Activated B cell treated with CpG ODN at 0.5 μM for 24 hours (primary cell): Measurements from ENCODE around the gene OLFM3. TPM values are rescaled to one million over a fixed set of nuclear protein-coding genes. Genes with fewer than 3 reads are reported as not detected.

Source experiments
- ATAC-seq: fragments of 200-7000 bp; cut with Tn5 transposase; one replicate; pipeline ENCODE4 v1.10.0; 2021; ENCODE audit warnings: low read depth, mild to moderate bottlenecking, moderate library complexity
- CTCF ChIA-PET: fragments of 350-600 bp; sonication (Branson Sonifier 250); formaldehyde crosslinking; loops from one replicate; lab custom pipeline; 2021; ENCODE audit warnings: antibody characterized with exemption; lab: Charles Lee
- POLR2A ChIA-PET: fragments of 350-600 bp; sonication (Branson Sonifier 250); formaldehyde crosslinking; loops from one replicate; lab custom pipeline; 2021; ENCODE audit warnings: antibody characterized with exemption; lab: Charles Lee
- DNase-seq: peaks from one replicate; pipeline ENCODE4 v3.0.0; 2022
- H3K27ac Mint-ChIP-seq: one replicate; pipeline ENCODE4 v1.8.0; 2020; ENCODE audit warnings: mixed read lengths
- H3K27me3 Mint-ChIP-seq: one replicate; pipeline ENCODE4 v1.8.0; 2021; ENCODE audit warnings: mixed read lengths
- H3K36me3 Mint-ChIP-seq: one replicate; pipeline ENCODE4 v1.8.0; 2021; ENCODE audit warnings: low read depth, mixed read lengths
- H3K4me1 Mint-ChIP-seq: one replicate; pipeline ENCODE4 v1.8.0; 2021; ENCODE audit warnings: mixed read lengths
- H3K4me3 Mint-ChIP-seq: one replicate; pipeline ENCODE4 v1.8.0; 2020; ENCODE audit warnings: mild to moderate bottlenecking, mixed read lengths
- H3K9me3 Mint-ChIP-seq: one replicate; pipeline ENCODE4 v1.8.0; 2020; ENCODE audit warnings: mixed read lengths
- intact Hi-C: fragments of 100-400 bp; cut with micrococcal nuclease; formaldehyde crosslinking; loops from one replicate; pipeline ENCODE4 v1.15.1; 2024
- total RNA-seq: library from RNA; stranded (reverse); gene quantifications from 2 replicates; pipeline ENCODE4 v1.2.3, GENCODE V29; 2022
- TF ChIP-seq, protein P1 (sequence below): fragments of 200-600 bp; IDR thresholded peaks from one replicate; pipeline ENCODE4 v1.8.0; 2022; ENCODE audit warnings: antibody characterized with exemption, mild to moderate bottlenecking

Gene OLFM3
- total RNA-seq, 1 donor from 2014 or later: not detected

- ChIA-PET CTCF (no interaction called here), POLR2A (no interaction called here)
- TF ChIP-seq, protein P1, sequence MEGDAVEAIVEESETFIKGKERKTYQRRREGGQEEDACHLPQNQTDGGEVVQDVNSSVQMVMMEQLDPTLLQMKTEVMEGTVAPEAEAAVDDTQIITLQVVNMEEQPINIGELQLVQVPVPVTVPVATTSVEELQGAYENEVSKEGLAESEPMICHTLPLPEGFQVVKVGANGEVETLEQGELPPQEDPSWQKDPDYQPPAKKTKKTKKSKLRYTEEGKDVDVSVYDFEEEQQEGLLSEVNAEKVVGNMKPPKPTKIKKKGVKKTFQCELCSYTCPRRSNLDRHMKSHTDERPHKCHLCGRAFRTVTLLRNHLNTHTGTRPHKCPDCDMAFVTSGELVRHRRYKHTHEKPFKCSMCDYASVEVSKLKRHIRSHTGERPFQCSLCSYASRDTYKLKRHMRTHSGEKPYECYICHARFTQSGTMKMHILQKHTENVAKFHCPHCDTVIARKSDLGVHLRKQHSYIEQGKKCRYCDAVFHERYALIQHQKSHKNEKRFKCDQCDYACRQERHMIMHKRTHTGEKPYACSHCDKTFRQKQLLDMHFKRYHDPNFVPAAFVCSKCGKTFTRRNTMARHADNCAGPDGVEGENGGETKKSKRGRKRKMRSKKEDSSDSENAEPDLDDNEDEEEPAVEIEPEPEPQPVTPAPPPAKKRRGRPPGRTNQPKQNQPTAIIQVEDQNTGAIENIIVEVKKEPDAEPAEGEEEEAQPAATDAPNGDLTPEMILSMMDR: no peak
- ATAC-seq: no peak
- Mint-ChIP-seq H3K9me3 (no peaks in the 10 kb centered on the region), H3K4me1 (no peaks in the 10 kb centered on the region), H3K4me3 (no peak overlapping the region), H3K27me3 (peaks cover 1% of the 10 kb centered on the region), H3K27ac (no peak overlapping the region), H3K36me3 (no peaks in the 10 kb centered on the region)
- intact Hi-C loops: no loop called here
- no peak for DNase-seq
Observed at GRCh38 chr1:101849356-101849755, 147.4 kb downstream of the OLFM3 start.

GRCh38 chr1:101847626-101848025, 149.1 kb downstream of the OLFM3 start:
- Mint-ChIP-seq H3K4me1 (no peaks in the 10 kb centered on the region), H3K27ac (no peak overlapping the region), H3K36me3 (no peaks in the 10 kb centered on the region), H3K4me3 (no peak overlapping the region), H3K9me3 (no peaks in the 10 kb centered on the region), H3K27me3 (peaks cover 7% of the 10 kb centered on the region)
- POLR2A ChIA-PET: no interaction called here
- intact Hi-C loops: no loop called here
- CTCF ChIA-PET: interaction anchor here (0.6 kb wide), 1 partner anchor 51 kb away, joined by 3 read pairs; no protein-coding TSS in a partner anchor
- no peak for DNase-seq
- ATAC-seq: no peak
- TF ChIP-seq, protein P1: no peak

DNA sequence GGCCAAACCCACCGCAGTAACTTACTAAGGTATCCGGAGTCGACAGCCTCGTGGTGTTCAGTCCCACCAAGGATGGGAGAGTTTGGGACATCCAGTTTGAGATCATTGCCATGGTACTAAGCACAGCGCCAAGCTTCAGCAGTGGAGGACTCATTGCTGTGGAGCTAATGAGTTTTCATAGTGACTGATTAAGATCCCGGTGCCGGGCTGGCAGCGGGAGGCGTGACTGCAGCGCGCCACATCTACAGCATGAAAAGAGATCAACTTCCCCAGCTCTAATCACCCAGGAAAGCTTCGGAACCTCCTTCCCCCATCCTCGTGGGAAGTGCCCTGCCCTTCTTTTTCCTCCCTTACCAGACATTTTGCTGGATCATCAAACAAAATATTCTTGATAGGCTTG, 149.9 kb downstream of the OLFM3 start:
- CTCF ChIA-PET: no interaction called here
- intact Hi-C loops: no loop called here
- Mint-ChIP-seq H3K9me3 (no peaks in the 10 kb centered on the region), H3K36me3 (no peaks in the 10 kb centered on the region), H3K27ac (no peak overlapping the region), H3K4me1 (no peaks in the 10 kb centered on the region), H3K27me3 (peaks cover 7% of the 10 kb centered on the region), H3K4me3 (no peak overlapping the region)
- DNase-seq (no peak), ATAC-seq (no peak)
- POLR2A ChIA-PET: no interaction called here
- TF ChIP-seq, protein P1: no peak

- Mint-ChIP-seq H3K27me3 (peaks cover 7% of the 10 kb centered on the region), H3K27ac (no peak overlapping the region), H3K4me3 (no peak overlapping the region), H3K4me1 (no peaks in the 10 kb centered on the region), H3K9me3 (no peaks in the 10 kb centered on the region), H3K36me3 (no peaks in the 10 kb centered on the region)
- intact Hi-C loops: no loop called here
- DNase-seq: no peak
- ATAC-seq: no peak
- ChIA-PET CTCF (no interaction called here), POLR2A (no interaction called here)
- TF ChIP-seq, protein P1: no peak
Observed at GRCh38 chr1:101843160-101843559, 153.6 kb downstream of the OLFM3 start.

DNA sequence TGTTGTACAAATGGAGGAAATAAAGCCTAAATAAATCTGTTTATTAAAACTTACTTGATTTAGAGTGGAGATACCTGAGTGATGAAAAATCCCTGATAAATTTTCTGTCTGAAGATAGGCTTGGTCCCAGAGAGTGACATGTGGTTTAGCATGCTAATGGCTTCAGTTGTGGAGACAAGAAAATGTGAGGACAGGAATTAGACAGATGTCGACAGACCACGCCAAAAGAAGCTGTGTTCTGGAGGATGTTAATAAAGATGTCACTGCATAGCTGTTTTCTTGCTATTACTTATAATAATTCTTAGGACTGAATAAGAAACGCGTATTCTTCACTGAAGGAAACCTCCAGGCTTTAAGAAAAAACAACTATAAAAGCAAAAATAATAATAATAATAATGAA, 154.9 kb downstream of the OLFM3 start:
- TF ChIP-seq, protein P1: no peak
- intact Hi-C loops: no loop called here
- no peaks in the 10 kb centered on the region for H3K36me3 Mint-ChIP-seq
- no peaks in the 10 kb centered on the region for H3K9me3 Mint-ChIP-seq
- CTCF ChIA-PET: no interaction called here
- H3K27ac Mint-ChIP-seq: no peak overlapping the region
- DNase-seq (no peak), ATAC-seq (no peak)
- no peaks in the 10 kb centered on the region for H3K4me1 Mint-ChIP-seq
- H3K4me3 Mint-ChIP-seq: no peak overlapping the region
- POLR2A ChIA-PET: no interaction called here
- H3K27me3 Mint-ChIP-seq: peaks cover 6% of the 10 kb centered on the region
